AG04450 (cell line): ENCODE data around the gene PLXNA2. TPM values are rescaled to one million over a fixed set of nuclear protein-coding genes. Genes with fewer than 3 reads are reported as not detected.

Experiments
- CTCF ChIA-PET: fragments of 300-600, 350-600 bp; formaldehyde crosslinking; extraction: SDS; loops from one replicate; lab custom pipeline; 2022; ENCODE audit warnings: antibody characterized with exemption, inconsistent platforms; lab: Charles Lee
- POLR2A ChIA-PET: fragments of 350-600 bp; formaldehyde crosslinking; extraction: SDS; loops from one replicate; lab custom pipeline; 2021; ENCODE audit warnings: antibody characterized with exemption, inconsistent platforms; lab: Yijun Ruan, JAX
- DNase-seq: peaks from one replicate; pipeline ENCODE4 v3.0.0-alpha.2; 2011; ENCODE audit warnings: low read depth, low spot score
- H3K27ac ChIP-seq: one replicate; pipeline ENCODE4 v1.5.1; 2012; ENCODE audit warnings: low read depth, low read length, control low read depth
- H3K27me3 ChIP-seq: one replicate; pipeline ENCODE4 v1.6.0; 2012; ENCODE audit warnings: low read length; ENCODE audit not compliant: control insufficient read depth, insufficient read depth
- H3K4me3 ChIP-seq: 2 replicates; pipeline ENCODE4 v1.5.1; 2011; ENCODE audit warnings: mild to moderate bottlenecking, low read depth, low read length, control low read depth
- H3K9me3 ChIP-seq: 2 replicates; pipeline ENCODE4 v1.5.1; 2012; ENCODE audit warnings: low read length; ENCODE audit not compliant: control insufficient read depth, insufficient read depth
- polyA plus RNA-seq: library from polyadenylated mRNA; depleted of rRNA; stranded (reverse); fragments of >200 nt; gene quantifications from 2 replicates; pipeline ENCODE4 v1.2.3, GENCODE V29; 2011
- TF ChIP-seq, protein P1 (sequence below): IDR thresholded peaks from 2 replicates; pipeline ENCODE4 v1.5.1; 2011; ENCODE audit warnings: low read depth, low read length, control low read depth, inconsistent platforms

Gene PLXNA2
- polyA plus RNA-seq, 1 experiment: 0.10 TPM

- ChIA-PET CTCF (interaction anchor here (22.8 kb wide), 1 partner anchor 225 kb away, joined by 593 read pairs; no protein-coding TSS in a partner anchor), POLR2A (no interaction called here)
- Histone ChIP-seq H3K27me3 (peaks cover 17% of the 10 kb centered on the region), H3K9me3 (no peaks in the 10 kb centered on the region), H3K27ac (no peak overlapping the region), H3K4me3 (no peak overlapping the region)
- TF ChIP-seq, protein P1, sequence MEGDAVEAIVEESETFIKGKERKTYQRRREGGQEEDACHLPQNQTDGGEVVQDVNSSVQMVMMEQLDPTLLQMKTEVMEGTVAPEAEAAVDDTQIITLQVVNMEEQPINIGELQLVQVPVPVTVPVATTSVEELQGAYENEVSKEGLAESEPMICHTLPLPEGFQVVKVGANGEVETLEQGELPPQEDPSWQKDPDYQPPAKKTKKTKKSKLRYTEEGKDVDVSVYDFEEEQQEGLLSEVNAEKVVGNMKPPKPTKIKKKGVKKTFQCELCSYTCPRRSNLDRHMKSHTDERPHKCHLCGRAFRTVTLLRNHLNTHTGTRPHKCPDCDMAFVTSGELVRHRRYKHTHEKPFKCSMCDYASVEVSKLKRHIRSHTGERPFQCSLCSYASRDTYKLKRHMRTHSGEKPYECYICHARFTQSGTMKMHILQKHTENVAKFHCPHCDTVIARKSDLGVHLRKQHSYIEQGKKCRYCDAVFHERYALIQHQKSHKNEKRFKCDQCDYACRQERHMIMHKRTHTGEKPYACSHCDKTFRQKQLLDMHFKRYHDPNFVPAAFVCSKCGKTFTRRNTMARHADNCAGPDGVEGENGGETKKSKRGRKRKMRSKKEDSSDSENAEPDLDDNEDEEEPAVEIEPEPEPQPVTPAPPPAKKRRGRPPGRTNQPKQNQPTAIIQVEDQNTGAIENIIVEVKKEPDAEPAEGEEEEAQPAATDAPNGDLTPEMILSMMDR: no peak
- no peak for DNase-seq
Observed at GRCh38 chr1:208248991-208249696, 5.0 kb upstream of the PLXNA2 start.

DNA sequence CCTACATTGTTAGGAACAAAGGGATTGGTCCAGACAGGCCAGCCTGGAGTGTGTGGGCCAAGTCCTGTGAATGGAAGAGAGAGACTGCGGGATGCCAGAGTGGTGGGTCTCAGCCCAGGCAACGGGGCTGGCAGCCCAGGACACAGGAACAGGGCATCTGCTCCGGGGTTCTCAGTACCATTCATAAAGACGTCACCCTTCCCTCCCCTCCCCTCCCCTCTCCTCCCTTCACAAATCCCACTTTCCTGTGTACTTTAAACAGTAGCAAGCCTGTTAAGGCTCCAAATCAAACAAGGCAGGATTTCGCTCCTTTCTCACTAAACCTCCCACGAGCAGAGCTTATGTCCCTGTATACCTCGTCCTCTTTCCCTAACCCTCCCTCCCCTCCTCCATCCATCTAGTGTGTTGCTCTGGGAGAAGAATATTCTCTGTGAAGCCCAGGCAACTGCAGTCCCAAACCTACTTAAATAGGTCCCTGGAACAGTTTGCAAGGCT, 4.2 kb upstream of the PLXNA2 start:
- peaks cover 17% of the 10 kb centered on the region for H3K27me3 ChIP-seq
- no peak overlapping the region for H3K4me3 ChIP-seq
- POLR2A ChIA-PET: no interaction called here
- CTCF ChIA-PET: interaction anchor here (0.8 to 22.8 kb wide), 2 partner anchors 10 to 224 kb away, joined by 3 to 593 read pairs; no protein-coding TSS in a partner anchor
- no peak for DNase-seq
- no peak overlapping the region for H3K27ac ChIP-seq
- TF ChIP-seq, protein P1: no peak
- H3K9me3 ChIP-seq: no peaks in the 10 kb centered on the region

DNA sequence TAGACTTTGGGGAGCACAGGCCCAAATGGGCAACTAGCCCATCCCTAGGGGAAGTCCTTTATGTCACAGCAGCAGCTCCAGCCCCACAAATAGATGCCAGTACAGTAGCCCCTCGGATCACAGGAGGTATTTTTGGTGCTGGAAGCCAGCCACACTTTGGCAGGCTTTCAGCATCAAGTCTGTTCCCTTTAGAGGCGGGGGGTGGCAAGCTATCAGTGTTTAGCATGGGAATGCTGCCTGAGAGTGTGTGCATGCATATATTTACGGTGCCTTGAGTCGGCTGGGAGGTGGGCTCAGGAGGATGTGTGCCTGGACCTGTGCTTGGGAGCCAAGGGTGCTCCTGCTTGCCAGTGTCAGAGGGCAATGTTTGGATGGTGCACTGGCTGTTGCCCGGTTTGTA, 3.5 kb upstream of the PLXNA2 start:
- H3K27me3 ChIP-seq: peaks cover 21% of the 10 kb centered on the region

GRCh38 chr1:208245185-208245705, 1.1 kb upstream of the PLXNA2 start:
- DNase-seq: peak; percentile 78
- 0 out of 2 replicates have a peak overlapping the region, but pooled peaks have one; percentile 20 for H3K4me3 ChIP-seq
- H3K27ac ChIP-seq: peak overlapping the region; percentile 21
- H3K27me3 ChIP-seq: peaks cover 30% of the 10 kb centered on the region
- POLR2A ChIA-PET: interaction anchor here (1.3 kb wide), 1 partner anchor 223 kb away, joined by 16 read pairs; no protein-coding TSS in a partner anchor
- CTCF ChIA-PET: interaction anchor here (0.5 to 22.8 kb wide), 63 partner anchors 8 to 1148 kb away, joined by 3 to 593 read pairs (median 4); no protein-coding TSS in a partner anchor
- no peaks in the 10 kb centered on the region for H3K9me3 ChIP-seq
- TF ChIP-seq, protein P1: peak; percentile 77

More for the DNA sequence above, 3.5 kb upstream of the PLXNA2 start:
- Histone ChIP-seq H3K4me3 (no peak overlapping the region), H3K27ac (no peak overlapping the region), H3K9me3 (no peaks in the 10 kb centered on the region)
- CTCF ChIA-PET: interaction anchor here (0.6 to 22.8 kb wide), 3 partner anchors 9 to 1499 kb away, joined by 3 to 593 read pairs (median 3); no protein-coding TSS in a partner anchor
- POLR2A ChIA-PET: no interaction called here
- TF ChIP-seq, protein P1: no peak
- DNase-seq: no peak

GRCh38 chr1:208243527-208243966, 637 bp downstream of the PLXNA2 start:
- TF ChIP-seq, protein P1: no peak
- peak overlapping the region; percentile 66 for H3K4me3 ChIP-seq
- POLR2A ChIA-PET: no interaction called here
- H3K9me3 ChIP-seq: no peaks in the 10 kb centered on the region
- DNase-seq: no peak
- no peak overlapping the region for H3K27ac ChIP-seq
- CTCF ChIA-PET: interaction anchor here (0.7 to 22.8 kb wide), 11 partner anchors 10 to 1283 kb away, joined by 3 to 593 read pairs (median 7); no protein-coding TSS in a partner anchor
- H3K27me3 ChIP-seq: peaks cover 32% of the 10 kb centered on the region
